Adrenal gland (tissue), 12 donors: ENCODE measurements around the gene SLC52A3. TPM values are rescaled to one million over a fixed set of nuclear protein-coding genes. Genes with fewer than 3 reads are reported as not detected.

Experiments used
- DNase-seq, 7 donors: peaks; one replicate each; pipeline ENCODE4 v3.0.0-alpha.2; 2019 to 2020
- H3K27ac ChIP-seq, 5 donors: fragments of 200-600 bp; sonication (generic) in 4 of 5; 1 replicate in 3 of 5; 2 replicates in 2 of 5; pipeline versions ENCODE4 v1.5.1 to v1.8.0; 2016 to 2020; ENCODE audit warnings: mild to moderate bottlenecking in 1 of 5
- H3K27me3 ChIP-seq: fragments of 200-600 bp; 2 replicates; pipeline ENCODE4 v1.8.0; 2021
- H3K36me3 ChIP-seq, 2 donors: fragments of 200-600 bp; replicated peaks in 1 of 2; 1 replicate in 1 of 2; 2 replicates in 1 of 2; pipeline versions ENCODE4 v1.5.1 to v1.8.0; 2018 to 2022
- H3K4me1 ChIP-seq, 2 donors: fragments of 200-600 bp; replicated peaks in 1 of 2; 1 replicate in 1 of 2; 2 replicates in 1 of 2; pipeline versions ENCODE4 v1.5.1 to v1.8.0; 2018 to 2021
- H3K4me3 ChIP-seq, 4 donors: fragments of 200-600 bp; sonication (generic) in 3 of 4; one replicate each; pipeline ENCODE4 v1.5.1; 2016 to 2018
- H3K9me3 ChIP-seq, 3 donors: fragments of 200-600 bp; sonication (generic) in 1 of 3; replicated peaks in 1 of 3; 1 replicate in 2 of 3; 2 replicates in 1 of 3; pipeline versions ENCODE4 v1.5.1 to v1.8.0; 2016 to 2021
- CTCF ChIP-seq, 6 experiments: fragments of 450-650 bp in 4 of 6; fragments of 200-600 bp in 2 of 6; sonication (generic) in 1 of 6; IDR thresholded peaks; 1 replicate in 5 of 6; 2 replicates in 1 of 6; pipeline versions ENCODE4 v1.5.1 to v1.8.0; 2016 to 2021; ENCODE audit warnings: antibody characterized with exemption in 6 of 6, mild to moderate bottlenecking in 2 of 6, moderate library complexity in 1 of 6
- POLR2A ChIP-seq, 2 donors: fragments of 450-650 bp; IDR thresholded peaks; one replicate each; pipeline ENCODE4 v1.6.1; 2017; ENCODE audit warnings: antibody characterized with exemption in 2 of 2, mild to moderate bottlenecking in 2 of 2, moderate library complexity in 1 of 2
- WGBS, 4 donors: extraction: QIAGEN DNeasy Blood & Tissue Kit in 2 of 4; methylation state at CpG; one replicate each; pipeline versions ENCODE4 v1.1.5 to v1.1.7; 2013 to 2017; 5-methylcytosine and 5-hydroxymethylcytosine counted together
- intact Hi-C, 2 donors: fragments of 100-400 bp; cut with DNase I; formaldehyde crosslinking; loops; one replicate each; pipeline versions ENCODE4 v1.14.1 to v1.15.0; 2022 to 2023
- polyA plus RNA-seq, 3 donors: library from polyadenylated mRNA; stranded (reverse); fragments of 200-250 nt in 2 of 3; fragments of 350-450 nt in 1 of 3; fragmentation: Illumina TruSeq in 1 of 3; extraction: RNeasy Lipid Tissue Mini Kit (QIAGEN cat#74804) in 1 of 3; gene quantifications; one replicate each; pipeline ENCODE4 v1.2.3, GENCODE V29; 2013 to 2014
- total RNA-seq, 9 donors: library from RNA; depleted of rRNA in 4 of 9; stranded (reverse); fragments of >200 nt in 4 of 9; fragments of 120-200 nt in 1 of 9; fragmentation: NEBNext Ultra II Directional in 1 of 9; extraction: Animal tissue kit (Norgen Biotek cat#: 25700) in 1 of 9; gene quantifications; one replicate each; pipeline versions ENCODE4 v1.1.0 to v1.2.4, GENCODE V29; 2013 to 2023
- donor health status: healthy with polysubstance abuse.
- donor health status: Bipolar disorder and iron deficiency.
- donor health status: DM: yes; HTN: yes; CAD: no.
- donor health status: DM: no; HTN: no; CAD: no.
- donor health status: DM: no; HTN: no; CAD: no.
- donor health status: DM: yes; HTN: yes; CAD: no.

SLC52A3 gene
- total and polyA plus RNA-seq, 12 donors = 0.05 to 1.2 (median 0.25) TPM; not detected in 1

GRCh38 chr20:792248-792647 lies 23.9 kb upstream of the SLC52A3 start:
- H3K27me3 ChIP-seq = peaks cover 3% of the 10 kb centered on the region
- no peak for TF ChIP-seq CTCF (IDR thresholded peaks at IDR 0.05)
- TF ChIP-seq POLR2A (IDR thresholded peaks at IDR 0.05) = no peak
- intact Hi-C loops = no loop called here
- H3K4me1 ChIP-seq = no peaks in the 10 kb centered on the region
- H3K9me3 ChIP-seq = no peaks in the 10 kb centered on the region
- H3K4me3 ChIP-seq = no peak overlapping the region
- H3K27ac ChIP-seq = no peak overlapping the region
- 83 to 92% (median 91%) methylated on average over 16 to 18 of the region's 18 CpGs for WGBS, 4 donors
- no peaks in the 10 kb centered on the region for H3K36me3 ChIP-seq
- DNase-seq = no peak

DNA sequence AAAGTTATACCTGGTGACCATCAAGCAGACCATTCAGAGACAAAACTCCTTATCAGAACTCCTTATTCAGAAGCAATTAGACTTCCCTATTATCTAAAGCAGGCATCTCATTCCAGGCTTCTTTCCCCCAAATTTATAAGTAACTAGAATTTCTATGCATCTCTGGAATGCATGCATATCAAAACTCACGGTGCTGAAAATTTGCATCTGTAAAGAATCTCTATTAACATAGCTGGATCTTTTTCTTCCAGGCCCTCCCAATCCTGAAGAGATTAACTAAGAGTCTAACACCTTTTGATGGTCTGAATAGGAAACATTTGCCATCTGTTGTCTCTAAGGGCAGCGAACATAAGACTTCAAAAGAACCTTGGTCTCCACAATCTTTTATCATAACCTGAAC lies 22.8 kb upstream of the SLC52A3 start:
- Histone ChIP-seq H3K27me3 (peaks cover 3% of the 10 kb centered on the region), H3K36me3 (no peaks in the 10 kb centered on the region), H3K4me1 (no peaks in the 10 kb centered on the region), H3K4me3 (no peak overlapping the region), H3K9me3 (no peaks in the 10 kb centered on the region), H3K27ac (no peak overlapping the region)
- TF ChIP-seq POLR2A (IDR thresholded peaks at IDR 0.05) (no peak), CTCF (IDR thresholded peaks at IDR 0.05) (no peak)
- no peak for DNase-seq
- intact Hi-C loops = no loop called here
- 46 to 59% (median 53%) methylated on average over 2 of the region's 2 CpGs for WGBS, 4 donors

DNA sequence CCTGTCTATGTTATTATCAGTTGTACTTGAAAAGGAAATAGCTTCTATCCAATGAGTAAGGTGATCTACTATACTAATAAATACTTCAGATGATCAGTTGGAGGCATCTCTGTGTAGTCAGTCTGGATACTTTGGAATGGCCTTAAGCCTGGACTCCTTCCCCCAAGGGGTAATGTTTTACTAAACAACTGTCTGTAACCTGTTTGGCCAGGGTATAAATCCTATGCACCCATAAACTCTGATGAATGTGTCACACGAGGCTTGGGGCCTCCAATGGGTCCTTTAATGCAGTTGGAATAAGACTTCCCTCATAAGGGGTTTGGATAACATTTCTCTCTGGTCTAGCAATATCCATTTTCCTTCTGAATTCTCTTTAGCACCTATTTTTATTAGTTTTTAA lies 19.5 kb upstream of the SLC52A3 start:
- no peak overlapping the region for H3K4me3 ChIP-seq
- no peak overlapping the region for H3K27ac ChIP-seq
- no peaks in the 10 kb centered on the region for H3K9me3 ChIP-seq
- WGBS, 4 donors = 19 to 41% (median 30%) methylated on average over 1 of the region's 1 CpG
- H3K36me3 ChIP-seq = no peaks in the 10 kb centered on the region
- intact Hi-C loops = no loop called here
- peaks cover 3% of the 10 kb centered on the region for H3K27me3 ChIP-seq
- no peak for TF ChIP-seq CTCF (IDR thresholded peaks at IDR 0.05)
- no peak for TF ChIP-seq POLR2A (IDR thresholded peaks at IDR 0.05)
- DNase-seq = no peak
- no peaks in the 10 kb centered on the region for H3K4me1 ChIP-seq

DNA sequence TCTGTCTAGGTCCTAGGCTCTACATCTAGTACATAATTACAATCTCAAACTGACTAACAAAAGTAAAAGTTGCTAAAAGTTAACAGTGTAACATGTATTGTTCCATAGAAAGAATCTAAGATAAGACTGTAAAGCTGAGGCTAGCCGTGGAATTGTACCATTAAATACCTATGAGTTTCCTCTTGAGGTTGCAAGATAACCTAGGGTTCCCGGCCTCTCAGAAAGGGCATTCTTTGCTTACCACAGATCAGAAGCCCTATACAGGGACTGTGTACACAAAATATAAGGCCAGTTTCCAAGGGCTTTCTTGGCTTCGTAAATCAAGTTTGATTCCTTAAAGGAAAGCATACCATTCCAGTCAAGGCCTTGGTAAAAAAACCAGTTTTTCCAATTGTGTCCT lies 11.5 kb upstream of the SLC52A3 start:
- DNase-seq = no peak
- TF ChIP-seq CTCF (IDR thresholded peaks at IDR 0.05) = no peak
- TF ChIP-seq POLR2A (IDR thresholded peaks at IDR 0.05) = no peak
- H3K27me3 ChIP-seq = no peaks in the 10 kb centered on the region
- H3K4me3 ChIP-seq = no peak overlapping the region
- intact Hi-C loops = no loop called here
- H3K36me3 ChIP-seq = no peaks in the 10 kb centered on the region
- no peak overlapping the region for H3K27ac ChIP-seq
- WGBS, 4 donors = 58 to 90% (median 72%) methylated on average over 3 of the region's 3 CpGs
- no peaks in the 10 kb centered on the region for H3K4me1 ChIP-seq
- no peaks in the 10 kb centered on the region for H3K9me3 ChIP-seq
